ENCODE results near the gene CUTA. TPM values are rescaled to one million over a fixed set of nuclear protein-coding genes. Genes with fewer than 3 reads are reported as not detected.

CUTA gene
- total RNA-seq, 1 donor from 2014 or later = 278 TPM

DNA sequence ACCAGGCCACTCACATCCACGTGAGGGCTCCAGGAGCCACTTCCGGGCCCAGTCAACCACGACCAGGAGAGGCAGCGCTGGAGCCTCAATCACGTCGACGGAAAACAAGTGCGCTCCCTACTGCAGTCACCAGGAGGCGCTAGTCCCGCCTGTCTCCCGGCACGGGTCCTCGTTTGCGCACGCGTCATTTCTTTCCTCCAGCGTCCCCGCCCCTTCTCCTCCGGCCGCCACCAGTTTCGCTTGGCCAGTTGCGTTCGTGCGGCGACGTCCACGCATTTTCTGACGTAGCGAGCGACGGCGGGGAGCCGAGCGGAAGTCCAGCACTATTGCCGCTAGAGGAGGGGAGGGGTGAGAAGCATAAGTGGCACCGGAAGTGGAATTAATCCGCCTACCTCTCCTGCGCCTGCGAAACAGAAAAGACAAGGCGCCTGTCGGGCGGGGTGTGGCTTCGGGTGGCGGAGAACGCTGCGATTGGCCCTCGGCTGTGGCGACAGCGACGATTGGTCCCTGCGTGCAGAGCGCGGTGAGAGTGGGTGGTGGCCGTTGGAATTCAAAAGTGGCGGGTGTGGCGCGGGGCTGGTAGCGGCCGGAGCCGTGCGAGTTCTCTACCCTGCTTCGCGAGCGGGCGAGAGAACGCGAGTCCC is 26.5 kb downstream of the CUTA start, which contains the start of gene KIFC1:
Gene KIFC1 (plus strand): TSS at position 546 of the 644 bp plus-strand sequence. CDS start 163 bp downstream, outside the sequence.
- peak within 1 kb of the TSS; percentile 97 for H3K27ac Mint-ChIP-seq
- peak within 1 kb of the TSS; percentile 91 for H3K4me3 Mint-ChIP-seq
- TF ChIP-seq, protein P1, sequence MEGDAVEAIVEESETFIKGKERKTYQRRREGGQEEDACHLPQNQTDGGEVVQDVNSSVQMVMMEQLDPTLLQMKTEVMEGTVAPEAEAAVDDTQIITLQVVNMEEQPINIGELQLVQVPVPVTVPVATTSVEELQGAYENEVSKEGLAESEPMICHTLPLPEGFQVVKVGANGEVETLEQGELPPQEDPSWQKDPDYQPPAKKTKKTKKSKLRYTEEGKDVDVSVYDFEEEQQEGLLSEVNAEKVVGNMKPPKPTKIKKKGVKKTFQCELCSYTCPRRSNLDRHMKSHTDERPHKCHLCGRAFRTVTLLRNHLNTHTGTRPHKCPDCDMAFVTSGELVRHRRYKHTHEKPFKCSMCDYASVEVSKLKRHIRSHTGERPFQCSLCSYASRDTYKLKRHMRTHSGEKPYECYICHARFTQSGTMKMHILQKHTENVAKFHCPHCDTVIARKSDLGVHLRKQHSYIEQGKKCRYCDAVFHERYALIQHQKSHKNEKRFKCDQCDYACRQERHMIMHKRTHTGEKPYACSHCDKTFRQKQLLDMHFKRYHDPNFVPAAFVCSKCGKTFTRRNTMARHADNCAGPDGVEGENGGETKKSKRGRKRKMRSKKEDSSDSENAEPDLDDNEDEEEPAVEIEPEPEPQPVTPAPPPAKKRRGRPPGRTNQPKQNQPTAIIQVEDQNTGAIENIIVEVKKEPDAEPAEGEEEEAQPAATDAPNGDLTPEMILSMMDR (conservative IDR thresholded peaks at IDR 0.05) = peak; percentile 99
- no peaks in the 10 kb centered on the region for H3K9me3 Mint-ChIP-seq
- H3K27me3 Mint-ChIP-seq = no peaks in the 10 kb centered on the region
- peaks cover 10% of the 10 kb centered on the region for H3K36me3 Mint-ChIP-seq
- peaks cover 34% of the 10 kb centered on the region for H3K4me1 Mint-ChIP-seq (ENCODE audit: unreplicated experiment)
- peak; percentile 100 for DNase-seq (ENCODE audit: extremely low spot score, unreplicated experiment)

DNA sequence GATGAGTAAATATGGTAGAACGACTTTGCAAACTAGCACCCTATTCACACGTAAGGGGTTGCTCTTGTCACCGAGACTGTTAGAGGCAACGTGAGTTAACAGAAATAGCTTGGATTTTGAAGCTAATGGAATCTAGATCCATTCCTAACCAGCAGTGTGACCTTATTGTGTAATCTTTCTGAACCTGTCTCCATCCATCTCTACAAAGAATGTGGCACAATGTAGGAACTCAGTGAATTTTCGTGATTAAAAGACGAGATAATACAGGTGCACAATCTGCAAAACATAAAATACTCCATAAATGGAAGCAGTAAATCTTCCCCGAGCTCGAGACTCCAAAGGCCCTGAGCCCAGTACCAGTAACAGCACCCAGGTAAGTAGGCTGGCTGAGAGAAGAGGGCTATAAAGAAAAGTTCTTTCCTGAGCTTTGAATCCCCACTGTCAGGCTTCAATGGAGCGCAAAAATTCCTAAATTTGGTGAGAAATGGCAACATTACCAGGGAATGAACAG is 27.1 kb downstream of the CUTA start:
- Mint-ChIP-seq H3K36me3 (peaks cover 10% of the 10 kb centered on the region), H3K4me3 (peak overlapping the region; percentile 91), H3K27ac (peak overlapping the region; percentile 97), H3K27me3 (no peaks in the 10 kb centered on the region), H3K4me1 (ENCODE audit: unreplicated experiment) (peaks cover 34% of the 10 kb centered on the region), H3K9me3 (no peaks in the 10 kb centered on the region)
- no peak for DNase-seq (ENCODE audit: extremely low spot score, unreplicated experiment)
- TF ChIP-seq, protein P1 (conservative IDR thresholded peaks at IDR 0.05) = no peak

GRCh38 chr6:33390173-33390572 is 27.7 kb downstream of the CUTA start:
- H3K27me3 Mint-ChIP-seq = no peaks in the 10 kb centered on the region
- no peak for DNase-seq (ENCODE audit: extremely low spot score, unreplicated experiment)
- H3K4me1 Mint-ChIP-seq (ENCODE audit: unreplicated experiment) = peaks cover 31% of the 10 kb centered on the region
- H3K9me3 Mint-ChIP-seq = no peaks in the 10 kb centered on the region
- H3K36me3 Mint-ChIP-seq = peaks cover 10% of the 10 kb centered on the region
- TF ChIP-seq, protein P1 (conservative IDR thresholded peaks at IDR 0.05) = no peak
- no peak overlapping the region for H3K4me3 Mint-ChIP-seq
- no peak overlapping the region for H3K27ac Mint-ChIP-seq

GRCh38 chr6:33384581-33385020 is 33.3 kb downstream of the CUTA start:
- Mint-ChIP-seq H3K36me3 (no peaks in the 10 kb centered on the region), H3K4me3 (no peak overlapping the region), H3K4me1 (ENCODE audit: unreplicated experiment) (peaks cover 4% of the 10 kb centered on the region), H3K27ac (no peak overlapping the region), H3K27me3 (no peaks in the 10 kb centered on the region), H3K9me3 (no peaks in the 10 kb centered on the region)
- no peak for DNase-seq (ENCODE audit: extremely low spot score, unreplicated experiment)
- TF ChIP-seq, protein P1 (conservative IDR thresholded peaks at IDR 0.05) = peak; percentile 63

DNA sequence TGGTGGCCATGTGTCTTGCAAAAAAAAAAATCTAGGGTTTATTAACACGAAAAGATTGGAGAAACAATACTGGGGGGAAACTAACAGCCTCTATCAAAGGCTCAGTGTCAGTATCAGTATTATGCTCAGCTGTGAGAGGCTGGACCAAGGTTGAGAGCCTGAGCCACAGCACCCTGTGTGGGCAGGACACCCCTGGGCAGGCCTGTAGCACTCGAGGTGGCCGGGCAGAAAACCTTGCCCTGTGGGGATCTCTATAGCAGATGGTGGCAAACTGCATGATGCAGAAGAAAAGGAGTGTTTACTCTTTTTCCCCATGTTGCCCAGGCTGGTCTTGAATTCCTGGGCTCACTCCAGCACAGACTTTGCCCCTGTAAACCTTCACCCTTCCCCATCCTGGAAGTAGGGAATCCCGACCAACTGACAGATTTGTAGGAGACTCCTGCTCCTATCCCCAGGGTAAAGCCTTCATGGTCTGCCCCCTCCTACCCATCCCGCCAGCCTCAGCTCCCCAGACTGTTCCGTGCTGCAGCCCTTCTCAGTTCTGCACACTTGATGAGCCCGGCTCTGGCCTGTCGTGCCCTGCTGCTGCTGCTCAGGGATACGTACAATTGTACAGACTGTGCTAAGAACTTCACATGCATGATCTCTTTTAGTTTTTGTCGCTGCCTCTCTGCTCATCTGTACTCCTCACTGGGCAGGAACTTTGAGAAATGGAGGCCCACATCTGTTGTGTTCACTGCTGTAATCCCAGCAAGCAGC is 34.3 kb downstream of the CUTA start:
- Mint-ChIP-seq H3K4me3 (no peak overlapping the region), H3K27me3 (no peaks in the 10 kb centered on the region), H3K9me3 (no peaks in the 10 kb centered on the region), H3K36me3 (no peaks in the 10 kb centered on the region), H3K4me1 (ENCODE audit: unreplicated experiment) (peaks cover 4% of the 10 kb centered on the region), H3K27ac (no peak overlapping the region)
- no peak for DNase-seq (ENCODE audit: extremely low spot score, unreplicated experiment)
- TF ChIP-seq, protein P1 (conservative IDR thresholded peaks at IDR 0.05) = no peak
